Smooth muscle cell (in vitro differentiated cells): ENCODE data around the gene NKD2. TPM values are rescaled to one million over a fixed set of nuclear protein-coding genes. Genes with fewer than 3 reads are reported as not detected.

Experiments
- DNase-seq: peaks from one replicate; lab custom pipeline; 2025; ENCODE audit not compliant: unreplicated experiment; lab: John Stamatoyannopoulos, UW
- H2AFZ ChIP-seq: fragments of 200-600 bp; sonication (generic); 2 replicates; pipeline ENCODE4 v1.6.0; 2016; ENCODE audit warnings: antibody characterized with exemption, low read depth, mild to moderate bottlenecking
- H3F3A ChIP-seq: fragments of 200-600 bp; sonication (generic); 2 replicates; pipeline ENCODE4 v1.6.0; 2017; ENCODE audit warnings: antibody characterized with exemption, low read depth
- H3K27ac ChIP-seq: fragments of 200-600 bp; sonication (generic); 2 replicates; pipeline ENCODE4 v1.5.1; 2016; ENCODE audit warnings: low read depth, mild to moderate bottlenecking
- H3K27me3 ChIP-seq: fragments of 200-600 bp; sonication (generic); 2 replicates; pipeline ENCODE4 v1.6.1; 2016; ENCODE audit warnings: low read depth, mild to moderate bottlenecking
- H3K36me3 ChIP-seq: fragments of 200-600 bp; sonication (generic); 2 replicates; pipeline ENCODE4 v1.5.1; 2016; ENCODE audit warnings: low read depth
- H3K4me1 ChIP-seq: fragments of 200-600 bp; sonication (generic); 2 replicates; pipeline ENCODE4 v1.5.1; 2016; ENCODE audit warnings: low read depth
- H3K4me2 ChIP-seq: fragments of 200-600 bp; sonication (generic); 2 replicates; pipeline ENCODE4 v1.6.0; 2016; ENCODE audit warnings: mild to moderate bottlenecking
- H3K4me3 ChIP-seq: fragments of 200-600 bp; sonication (generic); 2 replicates; pipeline ENCODE4 v1.5.1; 2016; ENCODE audit warnings: mild to moderate bottlenecking
- H3K79me2 ChIP-seq: fragments of 200-600 bp; sonication (generic); 2 replicates; pipeline ENCODE4 v1.6.0; 2016; ENCODE audit warnings: low read depth, mild to moderate bottlenecking
- H3K9ac ChIP-seq: fragments of 200-600 bp; sonication (generic); 2 replicates; pipeline ENCODE4 v1.6.0; 2016; ENCODE audit warnings: low read depth
- H3K9me3 ChIP-seq: fragments of 200-600 bp; sonication (generic); replicated peaks from 2 replicates; pipeline ENCODE4 v1.5.1; 2016; ENCODE audit warnings: low read depth
- H4K20me1 ChIP-seq: fragments of 200-600 bp; sonication (generic); 2 replicates; pipeline ENCODE4 v1.6.0; 2016; ENCODE audit warnings: low read depth
- CTCF ChIP-seq: fragments of 200-600 bp; sonication (generic); IDR thresholded peaks from 2 replicates; pipeline ENCODE4 v1.5.1; 2017; ENCODE audit warnings: borderline replicate concordance, mild to moderate bottlenecking, antibody characterized with exemption; ENCODE audit not compliant: insufficient read depth, poor library complexity, severe bottlenecking
- WGBS: methylation state at CpG from one replicate; pipeline ENCODE4 v1.1.7; 2016; ENCODE audit warnings: low lambda C conversion rate; 5-methylcytosine and 5-hydroxymethylcytosine counted together
- polyA plus RNA-seq: library from polyadenylated mRNA; unstranded; fragments of >200 nt; fragmentation: Nextera tagmentation; extraction: Ambion mirVana; gene quantifications from 2 replicates; pipeline ENCODE4 v1.2.1, GENCODE V29; 2016
- total RNA-seq: library from RNA; depleted of rRNA; stranded (reverse); fragments of >200 nt; gene quantifications from 2 replicates; pipeline ENCODE4 v1.2.3, GENCODE V29; 2014

NKD2 gene
- total and polyA plus RNA-seq, 2 experiments from 2014 or later = 32.5 to 122 TPM

- no peak overlapping the region for H2AFZ ChIP-seq
- H3K9me3 ChIP-seq = no peaks in the 10 kb centered on the region
- H3K27me3 ChIP-seq = no peaks in the 10 kb centered on the region
- H3K79me2 ChIP-seq = no peaks in the 10 kb centered on the region
- H4K20me1 ChIP-seq = no peaks in the 10 kb centered on the region
- H3K36me3 ChIP-seq = no peaks in the 10 kb centered on the region
- 91% methylated on average over 15 of the region's 16 CpGs for WGBS
- no peak overlapping the region for H3K4me2 ChIP-seq
- no peak for TF ChIP-seq CTCF
- DNase-seq = no peak
- no peak overlapping the region for H3K9ac ChIP-seq
- H3K27ac ChIP-seq = no peak overlapping the region
- H3K4me1 ChIP-seq = no peaks in the 10 kb centered on the region
- H3K4me3 ChIP-seq = no peak overlapping the region
- no peaks in the 10 kb centered on the region for H3F3A ChIP-seq
These were observed 42.7 kb downstream of the NKD2 start for GRCh38 chr5:1051366-1051720.

GRCh38 chr5:1052076-1052475, 43.5 kb downstream of the NKD2 start:
- Histone ChIP-seq H3K9ac (no peak overlapping the region), H3F3A (no peaks in the 10 kb centered on the region), H3K4me1 (no peaks in the 10 kb centered on the region), H3K4me3 (no peak overlapping the region), H3K27me3 (no peaks in the 10 kb centered on the region), H3K9me3 (no peaks in the 10 kb centered on the region), H2AFZ (no peak overlapping the region), H3K79me2 (no peaks in the 10 kb centered on the region), H3K27ac (no peak overlapping the region), H3K4me2 (no peak overlapping the region), H4K20me1 (no peaks in the 10 kb centered on the region), H3K36me3 (no peaks in the 10 kb centered on the region)
- 98% methylated on average over 17 of the region's 17 CpGs for WGBS
- TF ChIP-seq CTCF = no peak
- DNase-seq = no peak

- Histone ChIP-seq H3K4me3 (no peak overlapping the region), H2AFZ (no peak overlapping the region)
- 95% methylated on average over 21 of the region's 29 CpGs for WGBS
These were observed 44.2 kb downstream of the NKD2 start for GRCh38 chr5:1052641-1053390.

More at GRCh38 chr5:1052641-1053390, 44.2 kb downstream of the NKD2 start:
- no peaks in the 10 kb centered on the region for H3K9me3 ChIP-seq
- no peaks in the 10 kb centered on the region for H3K27me3 ChIP-seq
- H3K4me2 ChIP-seq = no peak overlapping the region
- no peaks in the 10 kb centered on the region for H3F3A ChIP-seq
- no peaks in the 10 kb centered on the region for H4K20me1 ChIP-seq
- no peak for TF ChIP-seq CTCF
- H3K9ac ChIP-seq = no peak overlapping the region
- H3K4me1 ChIP-seq = no peaks in the 10 kb centered on the region
- DNase-seq = no peak
- no peaks in the 10 kb centered on the region for H3K36me3 ChIP-seq
- no peak overlapping the region for H3K27ac ChIP-seq
- H3K79me2 ChIP-seq = no peaks in the 10 kb centered on the region
